Measurements from ENCODE around the gene GALNT14.

The GALNT14 gene

GRCh38 chr2:31003749-31004148 lies 134.5 kb downstream of the GALNT14 start:
- DNase-seq, result no peak

DNA sequence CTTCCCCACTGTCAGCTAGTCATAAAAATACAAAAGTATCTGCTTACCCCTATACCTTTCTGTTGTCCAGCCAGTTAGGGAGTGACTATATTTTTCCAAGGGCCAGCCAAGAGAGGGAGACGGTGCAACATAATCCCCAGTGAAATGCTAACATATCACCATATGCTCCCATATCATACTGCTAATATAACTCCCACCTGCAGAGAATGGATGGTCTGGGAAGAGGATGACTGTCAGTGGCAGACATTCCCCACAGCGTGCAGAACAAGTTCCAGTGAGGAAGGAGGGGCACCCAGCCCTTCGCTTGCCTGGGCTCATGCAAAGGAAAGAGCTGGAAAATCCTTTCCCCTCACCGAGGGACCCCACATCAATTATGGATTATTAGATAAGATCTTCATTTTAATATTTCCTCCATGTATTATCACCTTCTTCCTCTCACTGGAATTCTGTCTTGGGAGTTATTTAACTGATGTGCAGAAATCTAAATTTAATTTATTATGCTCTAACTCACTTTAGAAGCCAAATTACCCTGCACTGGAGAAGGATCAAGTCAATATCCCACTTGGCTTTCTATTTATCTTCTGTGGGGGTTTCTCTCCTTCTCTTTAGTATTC lies 135.6 kb downstream of the GALNT14 start:
- no peak for DNase-seq

DNA sequence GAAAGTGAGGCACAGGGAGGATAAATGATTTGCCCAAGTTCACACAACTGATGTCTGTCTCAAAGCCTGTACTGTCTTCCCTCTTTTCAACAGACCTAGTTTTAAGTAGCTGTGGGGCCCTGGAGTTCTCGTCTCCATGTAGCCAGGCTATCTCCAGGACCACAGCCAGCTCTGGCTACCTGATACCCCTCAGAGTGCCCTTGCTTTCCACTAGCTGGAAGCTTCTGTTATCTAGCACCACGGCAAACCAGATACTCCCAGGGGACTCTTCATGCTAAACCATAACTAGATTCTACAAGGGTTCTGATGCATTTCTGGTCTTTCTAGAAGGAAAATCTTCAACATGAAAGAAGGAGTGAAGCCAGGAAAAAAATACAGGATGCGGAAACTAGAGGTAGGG lies 137.3 kb downstream of the GALNT14 start:
- no peak for DNase-seq

- DNase-seq, result no peak
These were observed 139.6 kb downstream of the GALNT14 start for GRCh38 chr2:30998672-30999071.

DNA sequence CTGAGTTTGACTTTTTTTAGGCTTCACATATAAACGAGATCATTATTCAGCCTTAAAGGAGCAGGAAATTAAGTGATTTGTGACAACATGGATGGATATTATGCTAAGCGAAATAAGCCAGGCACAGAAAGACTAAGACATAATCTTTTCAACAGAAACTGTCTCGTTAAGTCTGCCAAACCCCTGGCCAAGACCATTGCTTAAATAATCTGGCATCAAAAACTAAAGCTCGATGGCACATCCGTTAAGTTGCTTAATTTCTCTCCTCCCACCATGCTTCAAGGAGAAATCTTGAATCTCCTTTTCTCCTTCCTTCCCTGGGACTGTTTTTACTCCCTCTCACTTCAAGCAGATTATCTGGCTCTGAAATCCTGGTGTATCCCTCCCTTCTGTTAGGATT lies 140.3 kb downstream of the GALNT14 start:
- DNase-seq, result no peak

- no peak for DNase-seq
These were observed 143.8 kb downstream of the GALNT14 start for GRCh38 chr2:30994227-30995056.

GRCh38 chr2:30992781-30993180 lies 145.5 kb downstream of the GALNT14 start:
- no peak for DNase-seq

DNA sequence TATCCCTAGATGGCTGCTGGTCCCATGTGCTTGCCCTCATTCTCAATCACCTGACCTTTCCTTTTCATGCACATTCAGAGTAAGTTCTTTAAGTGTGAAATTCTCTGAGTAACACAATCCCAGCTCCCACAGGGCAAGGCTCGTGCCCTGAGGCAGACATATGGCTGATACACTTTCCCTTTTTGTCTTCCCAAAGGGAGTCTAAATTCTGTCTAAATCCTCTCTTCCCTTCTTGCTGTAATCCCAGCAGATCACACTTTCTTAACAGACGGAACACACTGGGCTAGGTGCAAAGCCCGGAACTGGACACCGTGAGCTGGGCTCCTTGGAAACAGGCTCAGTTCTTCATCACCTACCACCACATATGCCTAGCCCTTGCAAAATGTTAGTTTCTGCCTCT lies 147.6 kb downstream of the GALNT14 start:
- no peak for DNase-seq

DNA sequence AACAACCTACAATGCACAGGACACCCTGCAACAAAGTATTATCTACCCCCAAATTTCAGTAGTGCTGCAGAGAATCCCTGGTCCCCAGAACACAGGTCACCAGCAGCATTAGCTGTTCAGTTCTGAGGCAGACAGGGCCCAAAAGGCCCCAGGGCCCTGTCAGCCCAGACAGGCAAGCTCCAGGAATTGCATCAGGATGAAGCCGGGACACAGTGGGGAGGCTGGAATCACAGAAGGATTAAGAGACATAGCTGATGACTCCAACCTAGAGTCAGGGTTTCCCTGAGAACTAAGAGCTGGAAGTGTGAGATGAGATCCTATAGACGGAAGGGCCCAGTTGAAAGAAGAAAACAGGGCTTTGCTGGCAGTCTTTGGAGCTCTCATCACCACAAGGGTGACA lies 148.1 kb downstream of the GALNT14 start:
- DNase-seq, result no peak

DNA sequence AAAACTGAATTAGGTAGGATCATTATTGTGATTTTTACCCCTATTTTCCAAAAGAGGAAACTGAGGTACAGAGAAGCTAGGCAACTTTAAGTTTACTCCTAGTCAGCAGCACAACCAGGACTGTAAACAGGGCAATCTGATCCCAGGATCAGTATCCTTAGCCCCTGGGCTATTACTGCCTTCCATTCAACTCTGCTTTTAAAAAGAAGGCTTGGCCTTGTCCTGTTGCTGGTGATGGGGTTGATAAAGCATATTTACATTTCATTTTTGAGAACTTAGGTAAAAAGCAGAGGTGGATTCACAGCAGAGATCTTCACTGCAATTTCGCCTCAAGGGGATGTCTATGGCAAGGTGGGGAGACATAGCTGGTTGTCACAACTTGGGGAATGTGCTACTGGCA lies 148.5 kb downstream of the GALNT14 start:
- no peak for DNase-seq

DNA sequence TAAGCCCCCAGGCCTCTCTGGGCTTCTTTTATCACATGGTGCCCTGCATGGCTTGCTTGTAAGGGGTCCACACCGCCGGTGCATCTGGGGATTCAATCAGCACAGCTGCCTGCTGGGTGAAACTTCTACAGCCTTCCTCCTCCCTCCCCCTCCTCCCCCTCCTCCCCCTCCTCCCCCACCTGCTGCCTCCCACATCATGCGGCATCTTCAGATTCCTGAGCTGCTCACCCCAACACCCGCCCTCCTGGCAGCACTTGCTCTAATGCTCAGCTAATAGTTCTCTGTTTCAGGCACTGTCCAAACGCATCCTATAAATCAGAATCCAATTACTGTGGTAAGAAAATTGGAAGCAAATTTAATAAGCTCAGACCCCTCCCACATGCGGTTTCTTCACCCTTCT lies 150.7 kb downstream of the GALNT14 start:
- DNase-seq, result no peak

GRCh38 chr2:30986231-30986580 lies 152.0 kb downstream of the GALNT14 start:
- DNase-seq, result no peak

- no peak for DNase-seq
These were observed 152.6 kb downstream of the GALNT14 start for GRCh38 chr2:30985493-30986230.

DNA sequence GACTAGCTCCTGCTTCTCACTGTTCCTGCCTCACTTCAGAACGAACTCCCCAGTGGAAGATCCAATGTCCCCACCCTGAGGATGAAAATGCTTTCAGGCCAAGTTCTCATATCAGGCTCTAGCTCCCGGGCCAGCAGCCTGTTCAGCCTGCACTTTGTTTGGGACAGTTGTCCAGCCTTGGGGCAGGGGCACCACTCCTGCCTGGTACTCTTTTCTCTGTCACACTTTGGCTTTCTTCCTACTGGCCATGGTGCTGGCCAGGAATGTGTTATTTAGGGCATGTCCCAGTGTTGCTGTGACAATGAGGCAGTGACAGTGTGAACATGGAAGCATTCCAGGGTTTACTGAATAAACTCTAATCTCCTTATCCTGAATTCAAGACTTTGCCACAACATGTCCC lies 154.1 kb downstream of the GALNT14 start:
- DNase-seq, result no peak

DNA sequence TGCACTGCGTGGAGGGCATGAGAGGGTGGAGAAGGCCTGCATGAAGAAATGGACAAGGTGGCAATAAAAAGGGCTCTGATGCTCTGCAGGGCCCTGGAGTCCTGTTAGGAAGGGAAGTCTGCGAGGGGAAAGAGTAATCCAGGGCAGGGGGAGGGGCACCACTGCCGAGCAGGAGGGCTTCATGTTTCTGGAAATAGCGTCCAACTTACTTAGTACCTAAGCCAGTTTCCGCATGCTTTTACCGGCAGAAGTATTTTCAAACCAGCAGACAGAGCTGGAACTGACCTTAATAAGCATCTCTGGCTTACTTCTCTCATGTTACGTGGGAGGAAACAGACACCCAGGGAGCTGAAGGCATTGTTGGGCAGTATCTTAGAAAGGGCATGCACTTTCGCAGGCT lies 156.7 kb downstream of the GALNT14 start:
- no peak for DNase-seq

DNA sequence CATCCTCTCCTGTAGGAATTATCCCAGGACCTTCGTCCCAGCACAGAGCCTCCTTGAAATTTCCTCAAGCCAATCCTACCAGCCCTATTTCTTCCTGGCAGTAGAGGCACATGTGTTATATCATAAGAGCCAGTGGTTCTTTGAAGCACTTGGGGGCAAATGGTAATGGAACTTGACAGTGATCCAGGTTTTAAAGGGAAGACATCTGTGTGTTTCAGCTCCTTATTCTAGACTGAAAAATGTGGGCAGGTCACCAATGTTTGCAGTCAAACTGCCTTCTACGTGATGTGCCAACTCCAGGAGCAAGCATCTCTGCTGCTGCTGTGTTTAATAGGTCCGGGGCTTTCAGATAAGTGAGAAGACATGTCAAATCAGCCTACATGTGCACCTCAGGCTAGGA lies 157.1 kb downstream of the GALNT14 start:
- DNase-seq, result no peak

DNA sequence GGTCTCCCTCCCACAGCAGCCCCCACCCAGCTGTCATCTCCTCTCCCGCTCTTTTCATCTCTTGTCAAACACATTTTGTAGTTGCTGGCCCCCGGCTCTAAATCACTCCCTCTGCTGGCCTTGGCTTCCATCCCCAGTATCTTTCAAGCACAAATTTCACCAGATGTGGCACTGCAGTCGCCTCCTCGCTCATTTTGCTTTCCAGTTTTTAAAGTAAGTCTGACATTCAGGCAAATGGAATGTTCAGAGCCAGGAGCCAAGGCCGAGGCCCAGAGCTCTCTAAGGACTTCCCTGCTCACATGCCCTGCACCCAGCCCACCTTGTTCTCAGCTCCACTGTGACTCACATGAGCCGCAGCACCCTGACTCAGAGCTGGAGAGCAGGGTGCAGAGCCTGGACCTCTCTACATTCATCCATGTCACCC lies 158.4 kb downstream of the GALNT14 start:
- no peak for DNase-seq

DNA sequence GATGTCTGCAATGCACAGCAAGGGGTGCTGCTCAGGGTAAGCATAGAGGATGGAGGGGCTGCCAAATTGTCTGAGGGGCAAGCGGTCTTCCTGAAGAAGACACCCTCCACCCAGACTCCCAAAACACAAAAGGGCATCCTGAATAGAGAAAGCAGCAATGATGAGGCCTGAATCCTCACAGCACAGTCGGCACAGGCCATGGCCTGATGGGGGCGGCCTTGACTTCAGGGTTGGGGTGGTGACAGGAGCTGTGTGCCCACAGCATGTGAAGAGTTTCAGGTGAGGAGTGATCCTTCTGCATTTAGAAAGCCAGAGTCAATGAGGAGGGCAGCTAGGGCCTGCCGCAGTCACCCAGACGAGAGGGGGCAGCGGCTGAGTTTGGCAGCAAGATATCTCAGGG lies 159.4 kb downstream of the GALNT14 start:
- no peak for DNase-seq

DNA sequence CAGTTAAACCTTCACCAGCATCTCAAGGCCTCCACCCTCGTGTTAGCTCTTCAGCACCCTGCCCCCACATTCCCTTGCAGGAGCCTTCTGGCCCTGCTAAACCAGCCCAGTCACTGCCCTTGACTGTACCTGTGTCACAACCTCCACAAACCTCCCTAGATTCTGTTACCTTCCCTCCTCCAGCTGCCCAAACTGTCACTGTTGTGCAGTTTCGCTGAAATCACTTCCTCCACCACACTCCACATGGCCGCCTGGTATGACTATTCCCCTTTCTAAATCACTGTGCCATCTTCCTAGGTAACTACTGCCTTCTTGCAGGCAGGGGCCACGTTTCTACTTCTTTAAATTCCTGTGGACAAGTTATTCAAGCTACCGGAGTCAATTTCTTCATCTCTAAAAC lies 160.2 kb downstream of the GALNT14 start:
- no peak for DNase-seq

- DNase-seq, result no peak
These were observed 163.1 kb downstream of the GALNT14 start for GRCh38 chr2:30975156-30975555.

GRCh38 chr2:30974554-30974953 lies 163.7 kb downstream of the GALNT14 start:
- DNase-seq, result no peak

- no peak for DNase-seq
These were observed 164.1 kb downstream of the GALNT14 start for GRCh38 chr2:30974092-30974491.

GRCh38 chr2:30971231-30972025 lies 166.8 kb downstream of the GALNT14 start:
- no peak for DNase-seq

All from stimulated activated CD4-positive, alpha-beta T cell treated with anti-CD3 and anti-CD28 coated beads, Interleukin-2, amount 100 ng/mL, for 48 hours (primary cell).